ENCODE data around the gene FZD10. TPM values are rescaled to one million over a fixed set of nuclear protein-coding genes. Genes with fewer than 3 reads are reported as not detected.

Gene FZD10
- total RNA-seq, 4 donors from 2014 or later = 0.17 to 0.94 TPM; not detected in 2

DNA sequence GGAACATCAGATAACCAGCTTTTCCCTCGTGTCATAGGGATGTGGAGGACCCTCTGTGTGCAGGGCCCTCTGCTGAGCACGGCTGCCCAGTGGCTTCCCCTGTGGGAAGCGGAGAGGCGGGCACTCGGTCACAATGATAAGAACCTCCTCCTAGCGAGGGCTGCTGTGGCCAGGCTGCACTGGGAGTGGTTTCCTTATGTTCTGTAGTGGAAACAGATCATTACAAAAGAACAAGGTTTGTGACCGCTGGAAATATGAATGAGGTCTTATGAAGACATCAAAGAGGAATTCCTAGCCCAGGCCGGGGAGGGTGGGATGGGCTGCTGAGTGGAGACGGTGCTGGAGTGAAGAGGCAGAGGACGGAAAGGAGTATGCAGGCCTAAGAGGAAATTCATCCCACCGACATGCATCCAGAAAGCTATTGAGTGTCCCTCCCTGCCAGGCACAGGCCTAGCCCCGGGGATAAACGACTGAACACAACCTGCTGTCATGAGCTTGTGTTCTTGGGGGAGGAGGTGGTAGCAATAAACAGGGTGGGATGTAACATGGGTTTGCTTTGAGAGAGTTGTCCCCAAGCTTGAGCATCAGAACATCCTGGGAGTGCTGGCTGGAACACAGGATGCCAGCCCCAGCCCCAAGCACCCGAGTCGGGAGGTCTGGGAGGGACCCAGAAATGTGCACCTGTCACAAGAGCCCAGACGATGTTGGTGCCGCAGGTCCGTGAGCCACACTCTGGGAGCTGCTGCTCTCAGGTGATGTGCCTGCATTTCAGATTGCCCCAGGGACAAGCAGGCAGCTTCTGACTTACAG lies 37.5 kb downstream of the FZD10 start:
- TF ChIP-seq, protein P1, sequence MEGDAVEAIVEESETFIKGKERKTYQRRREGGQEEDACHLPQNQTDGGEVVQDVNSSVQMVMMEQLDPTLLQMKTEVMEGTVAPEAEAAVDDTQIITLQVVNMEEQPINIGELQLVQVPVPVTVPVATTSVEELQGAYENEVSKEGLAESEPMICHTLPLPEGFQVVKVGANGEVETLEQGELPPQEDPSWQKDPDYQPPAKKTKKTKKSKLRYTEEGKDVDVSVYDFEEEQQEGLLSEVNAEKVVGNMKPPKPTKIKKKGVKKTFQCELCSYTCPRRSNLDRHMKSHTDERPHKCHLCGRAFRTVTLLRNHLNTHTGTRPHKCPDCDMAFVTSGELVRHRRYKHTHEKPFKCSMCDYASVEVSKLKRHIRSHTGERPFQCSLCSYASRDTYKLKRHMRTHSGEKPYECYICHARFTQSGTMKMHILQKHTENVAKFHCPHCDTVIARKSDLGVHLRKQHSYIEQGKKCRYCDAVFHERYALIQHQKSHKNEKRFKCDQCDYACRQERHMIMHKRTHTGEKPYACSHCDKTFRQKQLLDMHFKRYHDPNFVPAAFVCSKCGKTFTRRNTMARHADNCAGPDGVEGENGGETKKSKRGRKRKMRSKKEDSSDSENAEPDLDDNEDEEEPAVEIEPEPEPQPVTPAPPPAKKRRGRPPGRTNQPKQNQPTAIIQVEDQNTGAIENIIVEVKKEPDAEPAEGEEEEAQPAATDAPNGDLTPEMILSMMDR (IDR thresholded peaks at IDR 0.05; ENCODE audit: low read depth) = no peak

DNA sequence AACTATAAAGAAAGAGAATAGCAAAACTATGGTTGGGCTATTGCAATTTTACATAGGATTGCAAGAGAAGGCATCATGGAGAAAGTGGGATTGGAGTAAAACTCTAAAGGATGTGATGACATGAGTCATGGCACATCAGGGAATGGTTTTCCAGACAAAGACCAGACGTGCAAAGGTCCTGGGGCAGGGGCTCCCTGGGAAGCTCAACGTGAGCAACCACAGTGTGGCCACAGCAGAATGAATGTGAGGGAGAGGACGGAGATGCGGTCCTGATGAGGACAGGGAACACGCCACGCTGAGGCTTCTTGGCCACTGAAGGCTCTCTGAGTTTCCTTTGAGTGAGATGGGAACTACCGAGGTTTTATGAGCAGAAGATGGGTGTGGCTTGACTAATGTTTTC lies 38.2 kb downstream of the FZD10 start:
- TF ChIP-seq, protein P1 (IDR thresholded peaks at IDR 0.05; ENCODE audit: low read depth) = no peak

DNA sequence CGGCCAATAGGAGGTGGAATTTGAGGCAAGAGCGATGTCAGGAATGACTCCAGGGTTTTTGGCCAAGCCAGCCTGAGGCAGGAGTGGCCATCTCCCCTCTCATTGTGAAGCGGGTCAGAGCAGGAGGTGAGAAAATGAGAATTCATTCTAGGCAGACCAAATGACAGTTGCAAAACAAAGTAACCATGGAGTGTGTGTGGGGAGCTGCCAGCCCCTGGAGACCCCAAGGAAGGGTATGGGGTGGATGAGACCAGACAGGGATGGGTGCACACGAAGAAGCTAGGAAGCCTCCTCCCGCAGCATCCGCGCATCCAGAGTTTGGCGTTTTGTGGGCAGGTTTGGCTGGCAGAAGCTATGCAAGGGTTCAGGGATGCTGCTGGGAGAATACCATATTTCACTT lies 38.8 kb downstream of the FZD10 start:
- TF ChIP-seq, protein P1 (IDR thresholded peaks at IDR 0.05; ENCODE audit: low read depth) = no peak

DNA sequence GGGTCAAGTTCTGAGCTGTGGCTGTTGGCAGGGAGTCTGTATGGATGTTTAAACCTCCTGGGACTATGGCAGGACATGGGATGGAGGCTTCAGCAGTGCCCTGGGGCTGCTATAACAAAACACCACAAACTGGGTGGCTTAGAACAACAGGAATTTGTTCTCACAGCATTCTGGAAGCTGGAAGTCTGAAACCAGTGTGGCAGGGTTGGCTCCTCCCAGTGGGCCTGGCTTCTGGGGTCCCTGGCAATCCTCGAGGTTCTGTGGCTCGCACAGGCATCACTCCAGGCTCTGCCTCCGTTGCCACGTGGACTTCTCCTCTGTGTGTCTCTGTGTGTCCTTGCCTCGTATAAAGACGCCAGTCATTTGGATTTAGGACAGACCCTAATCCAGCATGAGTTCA lies 39.9 kb downstream of the FZD10 start:
- TF ChIP-seq, protein P1 (IDR thresholded peaks at IDR 0.05; ENCODE audit: low read depth) = no peak

DNA sequence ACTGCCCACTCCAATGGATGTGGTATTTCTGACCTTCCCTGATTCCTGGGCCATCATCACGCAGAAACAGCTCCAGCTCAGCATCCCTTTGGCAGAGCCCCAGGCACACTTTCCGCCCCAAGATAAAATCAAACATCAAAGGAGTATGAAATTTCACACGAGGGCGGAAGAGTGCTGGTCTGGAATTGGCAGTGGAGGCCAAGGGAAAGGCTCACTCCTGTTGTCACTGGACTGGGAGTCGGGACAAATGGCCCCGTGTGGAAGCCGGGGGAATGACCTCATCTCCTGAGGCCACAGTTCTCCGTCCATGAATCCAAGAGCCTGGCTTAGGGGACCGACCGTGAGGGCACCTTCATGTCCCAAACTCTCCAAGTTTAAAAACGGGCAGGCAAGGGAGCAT lies 40.9 kb downstream of the FZD10 start:
- TF ChIP-seq, protein P1 (IDR thresholded peaks at IDR 0.05; ENCODE audit: low read depth) = no peak

DNA sequence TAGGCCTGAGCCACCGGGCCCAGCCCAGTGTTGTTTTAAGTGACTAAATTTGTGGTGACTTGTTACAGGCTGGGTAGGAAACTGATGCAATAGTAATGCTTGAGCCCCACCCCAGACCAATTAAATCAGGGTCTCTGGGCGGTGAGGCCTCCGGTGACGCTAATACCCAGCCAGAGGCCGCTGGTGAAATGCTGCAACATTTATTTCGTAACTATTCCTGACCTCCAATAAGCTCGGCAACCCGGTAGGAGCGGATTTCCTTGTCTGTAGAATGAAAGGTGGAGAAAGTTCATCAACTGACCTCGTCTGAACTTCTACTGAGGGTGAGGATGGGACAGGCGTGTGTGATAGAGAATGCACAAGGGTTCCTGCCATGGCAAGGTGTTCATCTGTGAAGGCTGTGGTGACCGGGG lies 42.3 kb downstream of the FZD10 start:
- TF ChIP-seq, protein P1 (IDR thresholded peaks at IDR 0.05; ENCODE audit: low read depth) = no peak

DNA sequence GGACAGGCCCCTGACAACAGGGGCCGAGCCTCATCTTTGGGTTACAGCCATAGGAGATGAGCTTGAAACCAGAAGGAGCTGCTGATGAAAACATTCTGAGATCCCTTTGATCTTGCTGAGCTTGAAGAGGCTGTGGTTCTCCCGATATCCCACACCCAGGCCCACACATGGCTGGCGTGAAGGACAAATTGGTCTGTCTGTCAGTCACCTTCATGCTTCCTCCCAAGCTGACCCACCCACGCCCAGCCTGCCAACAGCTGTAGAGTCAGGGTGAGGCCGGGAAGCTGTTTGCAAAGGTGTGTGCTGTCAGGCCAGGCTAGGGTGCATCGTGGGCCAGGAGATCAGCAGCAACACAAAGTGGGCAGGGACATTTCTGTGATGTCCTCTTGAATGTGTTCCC lies 43.2 kb downstream of the FZD10 start:
- TF ChIP-seq, protein P1 (IDR thresholded peaks at IDR 0.05; ENCODE audit: low read depth) = no peak
